WTC11 (cell line): Measurements from ENCODE around the gene FRMD8. TPM values are rescaled to one million over a fixed set of nuclear protein-coding genes. Genes with fewer than 3 reads are reported as not detected.

Source experiments
- ATAC-seq: fragments of 200-7000 bp; cut with Tn5 transposase; 2 replicates; pipeline ENCODE4 v1.10.0; 2021; ENCODE audit warnings: mild to moderate bottlenecking, moderate library complexity
- CTCF ChIA-PET: fragments of 300-600 bp; sonication (Branson Sonifier 250); formaldehyde crosslinking; loops from one replicate; lab custom pipeline; 2021; ENCODE audit warnings: antibody characterized with exemption; lab: Charles Lee
- POLR2A ChIA-PET: fragments of 350-600 bp; sonication (Branson Sonifier 250); formaldehyde crosslinking; loops from one replicate; lab custom pipeline; 2021; ENCODE audit warnings: antibody characterized with exemption; lab: Charles Lee
- DNase-seq: peaks from one replicate; pipeline ENCODE4 v3.0.0; 2021; ENCODE audit warnings: low spot score
- H3K27ac Mint-ChIP-seq: 2 replicates; pipeline ENCODE4 v1.8.0; 2021; ENCODE audit warnings: mixed read lengths
- H3K27me3 Mint-ChIP-seq: 2 replicates; pipeline ENCODE4 v1.8.0; 2021; ENCODE audit warnings: low read depth, mild to moderate bottlenecking, moderate library complexity, mixed read lengths
- H3K36me3 Mint-ChIP-seq: 2 replicates; pipeline ENCODE4 v1.8.0; 2021; ENCODE audit warnings: mixed read lengths
- H3K4me1 Mint-ChIP-seq: 2 replicates; pipeline ENCODE4 v1.8.0; 2022; ENCODE audit warnings: mixed read lengths
- H3K4me3 Mint-ChIP-seq: 2 replicates; pipeline ENCODE4 v1.8.0; 2021; ENCODE audit warnings: mild to moderate bottlenecking, moderate library complexity, mixed read lengths
- H3K9me3 Mint-ChIP-seq: 2 replicates; pipeline ENCODE4 v1.8.0; 2021; ENCODE audit warnings: mixed read lengths
- CBFB ChIP-seq: sonication (generic); formaldehyde crosslinking; IDR thresholded peaks from 2 replicates; pipeline ENCODE4 v1.8.1; 2022; ENCODE audit warnings: mild to moderate bottlenecking, low read depth, missing genetic modification reagents
- CTCF ChIP-seq: fragments of 200-600 bp; IDR thresholded peaks from 2 replicates; pipeline ENCODE4 v1.8.0; 2022; ENCODE audit warnings: antibody characterized with exemption
- GABPB1 ChIP-seq: sonication (generic); formaldehyde crosslinking; IDR thresholded peaks from 2 replicates; pipeline ENCODE4 v1.8.1; 2023; ENCODE audit warnings: mild to moderate bottlenecking, missing genetic modification reagents
- MLX ChIP-seq: sonication (generic); formaldehyde crosslinking; IDR thresholded peaks from 2 replicates; pipeline ENCODE4 v1.8.1; 2023; ENCODE audit warnings: mild to moderate bottlenecking, missing genetic modification reagents, moderate library complexity
- NFE2L1 ChIP-seq: sonication (generic); formaldehyde crosslinking; IDR thresholded peaks from 2 replicates; pipeline ENCODE4 v1.8.1; 2023; ENCODE audit warnings: missing genetic modification reagents
- NR2C2 ChIP-seq: sonication (generic); formaldehyde crosslinking; IDR thresholded peaks from 2 replicates; pipeline ENCODE4 v1.8.0; 2022; ENCODE audit warnings: mild to moderate bottlenecking, missing genetic modification reagents
- PRDM15 ChIP-seq: sonication (generic); formaldehyde crosslinking; IDR thresholded peaks from 2 replicates; pipeline ENCODE4 v1.8.0; 2022; ENCODE audit warnings: missing genetic modification reagents
- PREB ChIP-seq: sonication (generic); formaldehyde crosslinking; IDR thresholded peaks from 2 replicates; pipeline ENCODE4 v1.8.1; 2022; ENCODE audit warnings: mild to moderate bottlenecking, missing genetic modification reagents, moderate library complexity, borderline replicate concordance
- RELA ChIP-seq: sonication (generic); formaldehyde crosslinking; IDR thresholded peaks from 2 replicates; pipeline ENCODE4 v1.8.1; 2022; ENCODE audit warnings: missing genetic modification reagents, mild to moderate bottlenecking, borderline replicate concordance
- SMAD3 ChIP-seq: sonication (generic); formaldehyde crosslinking; IDR thresholded peaks from 2 replicates; pipeline ENCODE4 v1.8.0; 2022; ENCODE audit warnings: missing genetic modification reagents, mild to moderate bottlenecking, borderline replicate concordance
- SP1 ChIP-seq: sonication (generic); formaldehyde crosslinking; conservative IDR thresholded peaks from 2 replicates; pipeline ENCODE4 v1.8.1; 2022; ENCODE audit warnings: missing genetic modification reagents
- TEAD4 ChIP-seq: sonication (generic); formaldehyde crosslinking; IDR thresholded peaks from 2 replicates; pipeline ENCODE4 v1.8.0; 2022; ENCODE audit warnings: mild to moderate bottlenecking, missing genetic modification reagents
- USF2 ChIP-seq: sonication (generic); formaldehyde crosslinking; IDR thresholded peaks from 2 replicates; pipeline ENCODE4 v1.8.1; 2023; ENCODE audit warnings: mild to moderate bottlenecking, missing genetic modification reagents, moderate library complexity
- ZNF281 ChIP-seq: sonication (generic); formaldehyde crosslinking; IDR thresholded peaks from 2 replicates; pipeline ENCODE4 v1.8.0; 2023; ENCODE audit warnings: mild to moderate bottlenecking, missing genetic modification reagents
- ZNF317 ChIP-seq: sonication (generic); formaldehyde crosslinking; IDR thresholded peaks from 2 replicates; pipeline ENCODE4 v1.8.1; 2023; ENCODE audit warnings: low read depth, mild to moderate bottlenecking, moderate library complexity, missing genetic modification reagents, borderline replicate concordance
- ZNF423 ChIP-seq: fragments of 250-450 bp; sonication (Bioruptor Pico); IDR thresholded peaks from 2 replicates; pipeline ENCODE4 v2.1.2; 2022; ENCODE audit warnings: mild to moderate bottlenecking, moderate library complexity
- ZNF512 ChIP-seq: sonication (generic); formaldehyde crosslinking; IDR thresholded peaks from 2 replicates; pipeline ENCODE4 v1.8.1; 2022; ENCODE audit warnings: missing genetic modification reagents, borderline replicate concordance
- total RNA-seq: library from RNA; stranded (reverse); gene quantifications from 3 replicates; pipeline ENCODE4 v1.2.3, GENCODE V29; 2021

Gene FRMD8
- total RNA-seq, 1 experiment from 2014 or later: 23.7 TPM

GRCh38 chr11:65416841-65417701 is 30.6 kb downstream of the FRMD8 start (continued):
- TF ChIP-seq PRDM15 (CRISPR knock-in tag) (no peak), SP1 (no peak), MLX (CRISPR knock-in tag) (no peak), NR2C2 (CRISPR knock-in tag) (no peak), ZNF423 (CRISPR knock-in tag) (no peak), ZNF317 (CRISPR knock-in tag) (no peak), RELA (CRISPR knock-in tag) (no peak), ZNF512 (CRISPR knock-in tag) (no peak), ZNF281 (no peak), GABPB1 (CRISPR knock-in tag) (no peak)

- ChIA-PET CTCF (interaction anchor here (0.6 to 12.8 kb wide), 21 partner anchors 12 to 167 kb away, joined by 3 to 224 read pairs (median 5); partner anchors contain the start of genes FAM89B and MALAT1), POLR2A (interaction anchor here (0.6 to 10.9 kb wide), 7 partner anchors 15 to 90 kb away, joined by 4 to 175 read pairs (median 37); partner anchors contain the start of gene MALAT1)
- Mint-ChIP-seq H3K4me1 (peaks cover 66% of the 10 kb centered on the region), H3K27ac (peak overlapping the region; percentile 80), H3K36me3 (no peaks in the 10 kb centered on the region; the same call in 1 of the 2 replicates), H3K27me3 (0 out of 2 replicates have a peak, but pooled peaks cover 2% of the 10 kb centered on the region), H3K9me3 (no peaks in the 10 kb centered on the region), H3K4me3 (no peak overlapping the region)
- ATAC-seq (no peak), DNase-seq (no peak)
- no peak for TF ChIP-seq PREB (CRISPR knock-in tag)
- TF ChIP-seq CBFB (CRISPR knock-in tag): no peak
- no peak for TF ChIP-seq SMAD3
- TF ChIP-seq GABPB1 (CRISPR knock-in tag): no peak
- TF ChIP-seq MLX (CRISPR knock-in tag): no peak
- TF ChIP-seq NFE2L1 (CRISPR knock-in tag): no peak
- TF ChIP-seq CTCF: no peak
- no peak for TF ChIP-seq TEAD4 (CRISPR knock-in tag)
- no peak for TF ChIP-seq USF2 (CRISPR knock-in tag)
- TF ChIP-seq ZNF512 (CRISPR knock-in tag): no peak
Observed at GRCh38 chr11:65417702-65418430, 31.4 kb downstream of the FRMD8 start.
